ENCODE results near the gene WSCD2. TPM values are rescaled to one million over a fixed set of nuclear protein-coding genes. Genes with fewer than 3 reads are reported as not detected.

The WSCD2 gene
- total RNA-seq, 2 donors from 2014 or later: 6.5 to 6.7 TPM

GRCh38 chr12:108296945-108297344 is 167.9 kb downstream of the WSCD2 start:
- TF ChIP-seq CTCF (IDR thresholded peaks at IDR 0.05) (no peak), POLR2AphosphoS5 (IDR thresholded peaks at IDR 0.05) (no peak), POLR2A (IDR thresholded peaks at IDR 0.05) (no peak)
- 51% methylated on average over 3 of the region's 3 CpGs for WGBS

GRCh38 chr12:108297424-108297823 is 168.3 kb downstream of the WSCD2 start:
- TF ChIP-seq POLR2A (IDR thresholded peaks at IDR 0.05) (no peak), CTCF (IDR thresholded peaks at IDR 0.05) (no peak), POLR2AphosphoS5 (IDR thresholded peaks at IDR 0.05) (no peak)
- Histone ChIP-seq H3K4me1 (replicated peaks) (no peaks in the 10 kb centered on the region), H3K36me3 (no peaks in the 10 kb centered on the region), H3K9me3 (no peaks in the 10 kb centered on the region), H3K4me3 (no peak overlapping the region), H3K27ac (no peak overlapping the region), H3K27me3 (replicated peaks; ENCODE audit: insufficient read depth) (no peaks in the 10 kb centered on the region)
- 91% methylated on average over 2 of the region's 2 CpGs for WGBS
- DNase-seq (ENCODE audit: low spot score): no peak
- intact Hi-C loops (cut with DNase I): no loop called here

More at GRCh38 chr12:108296945-108297344, 167.9 kb downstream of the WSCD2 start:
- DNase-seq (ENCODE audit: low spot score): no peak
- H3K4me1 ChIP-seq (replicated peaks): no peaks in the 10 kb centered on the region
- no peaks in the 10 kb centered on the region for H3K9me3 ChIP-seq
- intact Hi-C loops (cut with DNase I): no loop called here
- no peaks in the 10 kb centered on the region for H3K27me3 ChIP-seq (replicated peaks; ENCODE audit: insufficient read depth)
- H3K36me3 ChIP-seq: no peaks in the 10 kb centered on the region
- H3K4me3 ChIP-seq: no peak overlapping the region
- H3K27ac ChIP-seq: no peak overlapping the region

- H3K27ac ChIP-seq: no peak overlapping the region
- 76% methylated on average over 6 of the region's 6 CpGs for WGBS
- DNase-seq (ENCODE audit: low spot score): no peak
These were observed 169.0 kb downstream of the WSCD2 start for GRCh38 chr12:108297895-108298760.

GRCh38 chr12:108298761-108299275 is 169.7 kb downstream of the WSCD2 start:
- no peaks in the 10 kb centered on the region for H3K4me1 ChIP-seq (replicated peaks)
- H3K36me3 ChIP-seq: no peaks in the 10 kb centered on the region
- 87% methylated on average over 6 of the region's 6 CpGs for WGBS
- no peaks in the 10 kb centered on the region for H3K27me3 ChIP-seq (replicated peaks; ENCODE audit: insufficient read depth)
- TF ChIP-seq POLR2AphosphoS5 (IDR thresholded peaks at IDR 0.05) (no peak), POLR2A (IDR thresholded peaks at IDR 0.05) (no peak), CTCF (IDR thresholded peaks at IDR 0.05) (no peak)
- intact Hi-C loops (cut with DNase I): no loop called here
- H3K4me3 ChIP-seq: no peak overlapping the region
- DNase-seq (ENCODE audit: low spot score): no peak
- H3K9me3 ChIP-seq: no peaks in the 10 kb centered on the region
- no peak overlapping the region for H3K27ac ChIP-seq

More at GRCh38 chr12:108297895-108298760, 169.0 kb downstream of the WSCD2 start:
- H3K4me3 ChIP-seq: no peak overlapping the region
- H3K9me3 ChIP-seq: no peaks in the 10 kb centered on the region
- intact Hi-C loops (cut with DNase I): no loop called here
- TF ChIP-seq POLR2A (IDR thresholded peaks at IDR 0.05): no peak
- no peak for TF ChIP-seq POLR2AphosphoS5 (IDR thresholded peaks at IDR 0.05)
- no peak for TF ChIP-seq CTCF (IDR thresholded peaks at IDR 0.05)
- no peaks in the 10 kb centered on the region for H3K27me3 ChIP-seq (replicated peaks; ENCODE audit: insufficient read depth)
- H3K36me3 ChIP-seq: no peaks in the 10 kb centered on the region
- H3K4me1 ChIP-seq (replicated peaks): no peaks in the 10 kb centered on the region

Measured in prostate gland (tissue), 2 donors.